Stimulated activated CD4-positive, alpha-beta T cell treated with anti-CD3 and anti-CD28 coated beads, Interleukin-15, amount 100 ng/mL, for 1 hour (primary cell): Measurements from ENCODE around the gene MAP3K21.

Experiments
- DNase-seq, 2 donors: peaks; one replicate each; pipeline ENCODE4 v3.0.0-alpha.2; 2020; ENCODE audit warnings: low read depth in 1 of 2, low spot score in 1 of 2

The MAP3K21 gene

DNA sequence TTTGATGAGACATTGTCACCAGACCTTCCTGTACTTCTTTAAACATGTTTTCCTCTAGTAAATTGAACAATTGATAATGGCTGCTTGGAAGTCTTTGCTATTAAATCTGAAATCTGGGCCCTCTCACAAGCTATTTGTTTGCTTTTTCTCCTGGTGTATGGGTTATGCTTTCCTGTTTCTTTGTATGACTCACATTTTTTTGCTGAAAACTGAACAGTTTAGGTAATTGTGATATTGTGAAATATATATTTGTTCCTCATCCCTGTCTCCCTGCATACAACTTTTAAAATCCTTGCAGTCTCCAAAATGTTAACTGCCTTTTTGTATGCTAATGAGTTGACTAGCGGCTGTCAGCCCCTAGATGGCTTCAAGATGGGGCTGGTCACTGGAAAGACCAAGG is 61.6 kb downstream of the MAP3K21 start:
- no peak for DNase-seq

DNA sequence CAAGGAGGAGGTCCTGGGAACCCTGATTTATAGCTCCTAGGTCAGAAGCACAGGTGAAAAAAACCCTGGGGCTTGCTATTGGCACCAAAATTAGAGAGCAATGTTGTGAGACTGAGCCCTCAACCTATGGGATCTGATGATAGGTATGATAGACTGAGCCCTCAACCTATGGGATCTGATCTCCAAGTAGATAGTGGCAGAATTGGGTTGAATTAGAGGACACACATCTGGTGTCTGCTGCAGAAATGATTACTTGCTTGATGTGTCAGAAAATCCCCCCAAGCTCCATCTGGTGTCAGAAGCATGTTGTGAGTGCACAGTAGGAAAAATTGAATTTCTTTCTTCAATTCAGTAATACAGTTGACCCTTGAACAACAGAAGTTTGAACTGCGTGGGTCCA is 62.4 kb downstream of the MAP3K21 start:
- DNase-seq = no peak

DNA sequence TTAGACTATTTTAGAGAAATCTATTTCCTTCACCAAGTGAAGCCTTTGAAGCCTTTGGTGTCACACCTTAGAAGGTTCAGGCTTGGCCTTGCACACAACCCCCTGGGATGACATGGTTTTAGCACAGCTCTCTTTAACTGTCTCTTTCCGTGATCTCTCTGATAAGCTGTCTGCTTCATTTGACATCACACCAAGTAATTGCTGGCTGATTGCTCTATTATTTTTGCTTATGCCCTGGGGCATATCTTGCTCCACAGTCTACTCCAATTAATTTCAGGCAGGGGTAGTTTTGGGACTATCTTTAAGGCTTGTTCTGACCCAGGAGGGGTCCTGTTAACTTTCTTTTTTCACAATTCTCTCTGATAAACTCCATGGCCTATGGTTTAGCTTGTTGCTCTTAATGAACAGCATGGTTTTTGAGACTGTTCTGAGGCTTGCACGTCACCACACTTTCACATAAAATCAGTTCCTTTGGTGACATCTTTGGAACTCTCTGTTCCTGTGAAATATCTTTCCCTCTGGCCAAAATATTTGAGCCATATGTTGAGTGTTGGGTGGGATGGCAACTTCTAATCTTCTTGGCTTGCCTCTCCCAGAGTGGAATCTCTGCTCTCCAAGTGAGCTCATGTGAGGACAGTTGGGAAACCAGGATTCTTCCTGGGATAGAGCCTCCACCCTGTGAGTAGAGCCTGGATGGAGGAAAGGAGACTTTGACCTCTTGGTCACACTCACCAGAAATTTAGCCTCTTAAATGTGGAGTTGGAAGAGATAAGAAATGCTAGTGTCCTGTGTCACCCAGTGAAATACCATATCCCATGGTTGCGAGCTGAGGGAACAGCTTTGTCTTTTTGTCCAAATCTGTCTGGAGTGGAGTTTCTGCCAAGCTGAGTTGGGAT is 63.6 kb downstream of the MAP3K21 start:
- no peak for DNase-seq

DNA sequence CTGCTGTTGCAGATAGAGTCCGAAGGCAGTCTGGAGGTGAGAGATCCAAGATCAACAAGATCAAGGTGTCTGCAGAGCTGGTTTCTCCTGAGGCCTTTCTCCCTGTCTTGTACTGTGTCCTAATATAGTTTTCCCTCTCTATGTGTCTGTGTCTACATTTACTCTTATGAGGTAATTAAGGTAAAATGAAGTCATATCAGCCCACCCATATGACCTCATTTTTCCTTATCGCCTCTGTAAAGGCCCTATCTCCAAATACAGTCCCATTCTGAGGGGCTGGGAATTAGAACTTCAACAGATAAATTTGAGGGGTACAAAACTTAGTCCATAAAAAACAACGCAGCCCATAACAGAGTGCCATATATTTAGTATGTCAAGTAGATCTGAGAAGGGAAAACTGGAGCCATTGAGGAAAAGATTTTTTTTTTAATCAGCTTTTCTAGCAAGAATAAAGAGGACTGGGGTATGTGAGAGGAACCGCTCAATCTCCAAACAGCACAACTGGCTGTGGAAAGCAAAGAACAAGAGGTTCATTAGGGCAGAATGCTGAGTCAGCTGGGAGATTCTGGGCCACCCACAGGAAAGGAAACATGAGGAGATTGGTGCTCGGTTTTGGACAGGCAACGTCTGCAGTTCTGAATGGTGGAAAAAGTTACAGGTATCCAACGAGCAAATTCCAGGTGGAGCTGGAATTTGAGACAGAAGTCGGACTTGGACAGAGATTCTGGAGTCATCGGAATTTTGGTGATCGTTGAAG is 65.7 kb downstream of the MAP3K21 start:
- DNase-seq = no peak

DNA sequence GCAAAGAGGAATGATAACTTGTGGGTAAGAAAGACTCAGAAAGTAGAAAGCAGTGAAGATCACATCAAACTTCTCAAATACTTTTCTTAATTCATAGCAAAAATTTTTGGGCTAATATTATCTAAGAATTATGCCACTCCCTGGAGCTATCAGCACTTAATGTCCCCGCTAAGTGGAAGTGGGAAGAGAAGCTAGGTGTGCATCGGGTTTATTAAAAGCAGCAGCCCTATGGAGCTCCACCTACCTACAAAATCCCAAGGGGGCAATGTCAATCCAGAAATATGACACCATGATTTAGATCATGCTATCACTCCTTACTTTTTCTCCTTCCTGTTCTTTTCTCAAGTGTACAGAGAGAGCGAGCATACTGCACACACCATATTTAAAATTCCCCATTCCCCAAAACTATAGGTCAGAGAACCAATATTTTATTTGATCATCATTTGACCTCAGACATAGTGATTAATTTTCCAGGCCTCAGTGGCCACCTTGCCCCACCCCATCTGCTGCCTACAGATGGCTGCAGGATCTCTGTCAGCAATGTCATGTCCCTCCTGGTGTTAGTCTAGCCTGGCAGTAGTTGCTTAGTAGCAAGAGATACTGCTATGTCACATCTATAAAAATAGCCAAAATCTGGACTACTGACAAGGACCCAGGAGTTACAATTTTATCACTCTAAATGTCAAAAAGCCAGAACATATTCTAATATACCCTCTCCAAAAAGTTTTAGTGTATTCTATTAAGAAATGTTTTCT is 66.6 kb downstream of the MAP3K21 start:
- no peak for DNase-seq

DNA sequence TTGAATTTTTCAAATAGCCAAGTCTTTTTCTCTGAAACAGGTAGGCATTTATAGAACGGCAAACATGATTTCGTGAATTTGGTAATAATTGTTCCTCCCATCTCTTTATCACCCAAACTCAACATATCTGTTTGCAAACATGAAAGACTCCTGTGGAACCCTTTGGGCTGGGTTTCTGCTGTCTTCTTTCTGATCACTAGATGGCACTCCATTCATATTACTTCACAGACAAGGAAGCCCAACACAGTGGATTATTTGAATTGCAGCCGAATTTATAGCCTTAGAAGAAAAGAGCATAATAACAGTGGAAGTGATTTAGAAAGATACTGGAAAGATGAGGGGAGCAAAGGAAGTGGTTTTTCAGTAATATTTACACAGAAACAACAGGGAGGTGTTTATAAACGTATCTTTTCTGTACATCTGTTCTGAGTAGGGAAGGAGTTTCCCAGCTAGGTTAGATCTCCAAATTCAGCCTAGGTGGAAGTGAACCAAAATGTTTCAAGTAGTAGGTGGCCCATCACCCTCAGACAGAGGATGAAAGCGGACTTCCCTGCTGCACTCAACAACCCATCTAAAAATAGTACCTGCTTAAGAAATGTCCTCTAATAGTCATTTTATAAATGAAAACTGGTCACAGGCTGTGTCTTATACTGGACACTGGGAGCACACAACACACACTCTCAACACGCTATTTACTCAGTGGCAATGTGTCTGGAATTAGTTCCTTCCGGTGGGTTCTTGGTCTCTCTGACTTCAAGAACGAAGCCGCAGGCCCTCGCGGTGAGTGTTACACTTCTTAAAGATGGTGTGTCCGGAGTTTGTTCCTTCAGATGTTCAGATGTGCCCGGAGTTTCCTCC is 67.6 kb downstream of the MAP3K21 start:
- DNase-seq = no peak

DNA sequence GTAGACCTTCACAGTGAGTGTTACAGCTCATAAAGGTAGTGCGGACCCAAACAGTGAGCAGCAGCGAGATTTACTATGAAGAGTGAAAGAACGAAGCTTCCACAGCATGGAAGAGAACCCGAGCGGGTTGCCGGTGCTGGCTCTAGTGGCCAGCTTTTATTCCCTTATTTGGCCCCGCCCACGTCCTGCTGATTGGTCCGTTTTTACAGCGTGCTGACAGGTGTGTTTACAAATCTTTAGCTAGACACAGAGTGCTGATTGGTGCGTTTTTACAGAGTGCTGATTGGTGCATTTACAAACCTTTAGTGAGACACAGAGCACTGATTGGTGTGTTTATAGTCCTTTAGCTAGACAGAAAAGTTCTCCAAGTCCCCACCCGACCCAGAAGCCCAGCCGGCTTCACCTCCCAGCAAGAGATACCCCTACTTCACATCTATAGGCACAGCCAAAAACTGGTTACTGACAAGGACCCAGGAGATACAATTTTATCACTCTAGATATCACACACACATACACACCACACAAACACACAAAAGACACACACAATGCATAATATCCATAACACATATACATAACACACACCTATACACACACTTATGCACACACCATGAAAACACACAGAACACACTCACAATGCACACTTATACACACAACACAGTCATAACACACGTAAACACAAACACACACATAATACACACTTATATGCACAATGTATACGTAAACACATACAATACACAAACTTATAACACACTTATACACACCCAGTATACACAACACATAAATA is 68.5 kb downstream of the MAP3K21 start:
- no peak for DNase-seq

DNA sequence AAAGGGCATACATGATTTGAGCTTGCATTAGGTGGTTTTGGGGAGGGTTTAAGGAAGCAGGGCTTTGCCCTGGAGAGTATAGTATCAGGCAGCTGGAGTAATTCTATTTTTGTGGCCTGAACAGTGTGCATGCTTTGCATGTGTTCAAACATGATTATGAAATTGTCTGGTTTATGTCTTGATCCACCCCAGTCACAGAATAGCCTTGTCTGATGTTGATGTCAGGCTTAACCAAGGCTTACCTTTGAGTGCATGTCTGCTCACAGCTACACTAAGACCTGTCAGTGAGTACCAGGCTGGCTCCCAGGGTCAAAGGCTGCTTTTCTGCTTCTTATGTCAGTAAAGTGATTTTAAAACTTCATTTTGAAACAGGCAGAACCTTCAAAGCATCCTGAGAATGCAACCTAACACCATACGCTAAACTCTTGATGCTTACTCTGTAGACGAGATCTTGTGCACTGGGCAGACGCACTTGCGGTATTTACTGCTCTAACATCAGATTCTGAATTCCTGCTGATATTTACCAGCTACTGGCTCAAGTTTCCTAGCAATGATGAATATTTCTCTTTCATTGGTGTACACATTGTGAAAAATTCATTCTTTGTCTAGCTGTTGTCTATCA is 78.9 kb downstream of the MAP3K21 start:
- DNase-seq = no peak

DNA sequence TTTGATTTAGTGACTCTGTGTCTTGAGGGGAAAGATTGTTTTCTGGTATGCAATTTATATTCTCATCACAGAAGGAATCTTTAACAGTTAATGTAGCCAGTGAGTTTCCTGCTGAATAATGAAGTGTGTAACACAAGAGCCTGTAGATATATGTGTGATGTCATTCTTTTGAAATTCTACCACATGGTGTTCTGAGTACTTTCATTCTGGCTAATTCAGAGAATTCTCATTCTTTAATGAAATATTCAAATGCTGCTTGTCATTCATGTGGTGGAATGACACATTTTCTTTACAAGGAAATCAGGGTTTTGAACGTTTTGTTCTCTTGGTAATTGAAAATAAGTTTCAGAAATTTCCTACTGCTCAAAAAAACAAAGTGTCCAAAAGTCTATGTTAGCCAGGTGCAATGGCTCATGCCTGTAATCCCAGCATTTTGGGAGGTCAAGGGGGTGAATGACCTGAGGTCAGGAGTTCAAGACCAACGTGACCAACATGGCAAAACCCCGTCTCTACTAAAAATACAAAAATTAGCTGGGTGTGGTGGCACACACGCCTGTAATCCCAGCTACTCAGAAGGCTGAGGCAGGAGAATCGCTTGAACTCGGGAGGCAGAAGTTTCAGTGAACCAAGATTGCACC is 79.6 kb downstream of the MAP3K21 start:
- DNase-seq = no peak

DNA sequence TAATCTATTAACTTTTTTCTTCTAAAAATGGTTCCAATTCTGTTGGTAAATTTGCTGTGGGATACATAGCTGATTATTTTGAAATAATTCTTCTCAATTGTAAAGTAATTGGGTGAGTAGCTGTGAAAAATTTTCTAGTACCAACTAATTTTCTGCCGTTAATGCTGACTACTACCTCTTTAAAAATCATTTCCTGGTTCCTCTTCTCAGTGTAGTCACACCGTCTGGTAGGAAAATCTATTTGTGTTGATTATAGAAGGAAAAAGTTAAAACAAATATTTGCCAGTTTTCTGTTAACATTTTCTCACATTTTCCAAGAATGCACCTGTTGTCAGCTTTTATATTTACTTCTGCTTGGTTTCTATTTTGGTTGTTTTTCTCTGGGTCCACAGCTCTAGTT is 82.0 kb downstream of the MAP3K21 start:
- DNase-seq = no peak

DNA sequence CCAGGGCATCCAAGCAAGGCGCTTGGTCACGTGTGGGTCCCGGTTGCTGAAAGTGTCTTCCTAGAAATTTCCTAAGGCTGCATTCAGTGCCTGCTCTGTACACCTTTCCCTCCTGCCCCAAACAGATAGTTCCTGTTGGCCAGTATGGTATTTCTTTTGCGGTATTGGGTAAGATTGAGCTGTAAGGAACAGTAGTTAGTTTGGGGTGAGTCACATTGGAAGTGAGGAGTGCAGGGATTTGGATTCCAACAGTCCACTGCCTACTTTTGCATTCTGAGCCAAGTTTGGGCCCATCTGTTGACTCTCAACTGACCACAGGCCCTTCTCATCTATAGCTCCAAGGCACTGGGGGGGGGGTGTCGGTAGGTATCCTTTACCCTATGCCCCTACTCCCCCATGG is 83.4 kb downstream of the MAP3K21 start:
- DNase-seq = no peak

DNA sequence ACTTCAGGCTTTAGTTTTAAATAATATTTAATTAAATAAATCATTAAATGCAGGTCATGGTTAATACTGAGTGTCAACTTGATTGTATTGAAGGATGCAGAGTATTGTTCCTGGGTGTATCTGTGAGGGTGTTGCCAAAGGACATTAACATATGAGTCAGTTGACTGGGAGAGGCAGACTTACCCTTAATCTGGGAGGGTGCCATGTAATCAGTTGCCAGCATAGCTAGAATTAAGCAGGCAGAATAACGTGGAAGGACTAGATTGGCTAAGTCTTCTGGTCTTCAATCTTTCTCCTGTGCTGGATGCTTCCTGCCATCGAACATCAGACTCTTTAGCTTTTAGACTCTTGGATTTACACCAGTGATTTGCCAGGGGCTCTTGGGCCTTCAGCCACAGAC is 85.3 kb downstream of the MAP3K21 start:
- DNase-seq = no peak

DNA sequence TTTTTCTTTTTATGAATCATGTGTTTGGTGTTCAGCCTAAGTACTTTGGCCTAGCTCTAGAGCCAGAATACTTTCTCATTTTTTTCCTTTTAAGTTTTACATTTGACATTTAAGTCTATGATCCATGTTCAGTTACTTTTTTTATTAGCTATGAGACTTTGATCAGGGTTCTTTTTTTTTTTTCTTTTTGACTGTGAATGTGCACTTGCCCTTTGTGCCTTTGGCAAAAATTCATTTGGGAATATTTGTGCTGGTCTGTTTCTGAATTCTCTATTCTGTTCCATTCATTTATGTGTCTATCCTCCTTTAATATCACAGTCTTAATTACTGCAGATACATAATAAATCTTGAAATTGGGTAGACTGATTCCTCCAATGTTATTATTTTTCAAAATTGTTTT is 93.8 kb downstream of the MAP3K21 start:
- DNase-seq = no peak

DNA sequence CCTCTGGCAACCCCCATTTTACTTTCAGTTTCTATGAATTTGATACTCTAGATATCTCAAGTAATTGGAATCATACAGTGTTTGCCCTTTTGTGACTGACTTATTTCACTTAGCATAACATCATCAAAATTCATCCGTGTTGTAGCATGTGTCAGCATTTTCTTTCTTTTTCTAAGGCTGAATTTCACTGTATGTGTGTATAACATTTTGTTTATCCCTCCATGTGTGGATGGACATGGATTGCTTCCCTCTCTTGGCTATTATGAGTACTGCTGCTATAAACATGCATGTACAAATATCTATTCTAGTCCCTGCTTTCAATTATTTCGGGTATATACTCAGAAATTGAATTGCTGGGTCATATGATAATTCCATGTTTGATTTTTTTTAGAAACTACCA is 97.3 kb downstream of the MAP3K21 start:
- DNase-seq = no peak

DNA sequence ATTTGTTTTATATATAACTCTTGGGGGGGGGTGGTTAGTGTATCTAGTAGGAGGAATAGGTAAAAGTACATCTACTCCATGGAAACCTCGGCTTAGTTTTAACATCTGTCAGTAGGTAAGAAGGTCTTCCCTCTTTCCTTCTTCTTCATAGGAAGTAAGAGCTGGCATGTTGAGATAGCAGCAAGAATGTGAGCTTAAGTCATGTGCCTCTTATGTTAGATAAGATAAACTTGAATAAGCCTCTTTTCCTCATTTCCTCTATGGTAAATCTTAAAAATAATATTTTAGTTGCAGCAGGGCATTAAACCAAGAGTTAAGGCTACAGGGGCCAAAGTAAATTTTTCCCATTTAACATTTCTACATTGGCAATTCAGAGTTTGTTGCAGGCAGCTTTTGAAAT is 100.4 kb downstream of the MAP3K21 start:
- DNase-seq = no peak

DNA sequence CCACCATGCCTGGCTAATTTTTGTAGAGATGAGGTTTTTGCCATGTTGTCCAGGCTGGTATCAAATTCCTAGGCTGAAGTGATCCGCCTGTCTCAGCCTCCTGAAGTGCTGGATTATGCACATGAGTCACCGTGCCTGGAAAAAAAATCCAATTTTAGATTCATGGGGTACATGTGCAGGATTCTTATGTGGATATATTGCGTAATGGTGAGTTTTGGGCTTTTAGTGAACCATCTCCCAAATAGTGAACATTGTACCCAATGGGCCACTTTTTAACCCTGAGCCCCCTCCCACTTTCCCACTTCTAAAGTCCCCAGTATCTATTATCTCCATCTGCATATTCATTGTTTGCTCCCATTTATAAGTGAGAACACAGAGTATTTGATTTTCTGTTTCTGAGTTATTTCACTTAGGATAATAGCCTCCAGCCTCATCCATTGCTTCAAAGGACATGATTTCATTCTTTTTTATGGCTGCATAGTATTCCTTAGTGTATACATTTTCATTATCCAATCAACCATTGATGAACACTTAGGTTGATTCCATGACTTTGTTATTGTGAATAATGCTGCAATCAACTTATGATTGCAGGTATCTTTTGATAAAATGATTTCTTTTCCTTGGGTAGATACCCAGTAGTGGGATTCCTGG is 104.4 kb downstream of the MAP3K21 start:
- DNase-seq = no peak

DNA sequence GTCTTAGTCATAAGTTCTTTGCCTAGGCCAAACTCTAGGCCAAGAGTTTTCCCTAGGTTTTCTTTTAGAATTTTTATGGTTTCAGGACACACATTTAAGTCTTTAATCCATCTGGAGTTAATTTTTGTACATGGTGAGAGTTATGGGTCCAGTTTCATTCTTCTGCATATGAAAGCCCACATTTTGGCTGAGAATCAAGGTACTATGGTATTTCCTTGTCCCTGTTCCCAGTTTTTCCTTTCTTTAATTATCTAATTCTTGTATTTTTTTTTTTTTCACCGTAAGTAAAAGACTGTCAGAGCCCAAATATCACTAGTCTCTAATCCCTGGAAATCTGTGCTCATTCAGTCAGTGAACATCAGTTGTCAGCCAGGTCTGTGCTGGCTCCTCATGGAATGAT is 105.4 kb downstream of the MAP3K21 start:
- DNase-seq = no peak

DNA sequence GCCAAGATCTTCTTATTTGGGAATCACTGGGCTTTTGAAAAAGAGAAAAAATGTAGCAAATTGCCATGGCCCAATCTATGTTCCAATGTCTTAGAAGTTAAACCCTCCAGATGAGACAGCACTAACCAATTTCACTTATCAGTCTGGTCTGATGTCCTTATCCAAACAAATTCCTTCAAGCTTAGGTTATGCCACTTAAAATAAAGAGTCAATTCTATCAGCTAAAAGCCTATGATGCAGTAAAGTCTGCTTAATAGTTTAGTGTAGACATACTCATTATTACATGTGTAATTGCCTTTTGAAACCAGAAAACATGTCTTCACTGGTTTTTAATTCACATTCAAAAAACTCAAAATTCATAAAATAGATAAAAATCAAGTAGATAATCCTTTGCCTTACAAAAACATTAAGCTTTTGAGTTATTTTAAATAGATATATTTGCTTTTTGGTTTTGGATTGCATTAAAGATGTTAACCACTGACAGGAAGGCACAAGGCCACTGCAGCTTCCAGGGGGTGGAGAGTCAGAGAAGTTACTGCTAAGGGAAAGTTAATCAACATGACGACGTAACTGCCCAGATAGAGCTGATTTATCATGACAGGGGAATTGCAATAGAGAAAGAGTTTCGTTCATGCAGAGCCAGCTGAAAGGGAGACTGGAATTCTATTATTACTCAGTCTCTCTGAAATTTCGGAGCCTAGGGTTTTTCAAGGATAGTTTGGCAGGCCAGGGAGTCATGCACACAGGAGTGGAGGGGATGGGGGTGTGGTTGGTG is 106.1 kb downstream of the MAP3K21 start:
- DNase-seq = no peak
